HG03039 (cell line): ENCODE results near the gene FMNL2.

Experiments
- ATAC-seq: cut with Tn5 transposase; IDR thresholded peaks from one replicate; pipeline ENCODE4 v1.9.1; 2021; ENCODE audit warnings: mild to moderate bottlenecking, moderate library complexity; ENCODE audit not compliant: unreplicated experiment

FMNL2 gene

DNA sequence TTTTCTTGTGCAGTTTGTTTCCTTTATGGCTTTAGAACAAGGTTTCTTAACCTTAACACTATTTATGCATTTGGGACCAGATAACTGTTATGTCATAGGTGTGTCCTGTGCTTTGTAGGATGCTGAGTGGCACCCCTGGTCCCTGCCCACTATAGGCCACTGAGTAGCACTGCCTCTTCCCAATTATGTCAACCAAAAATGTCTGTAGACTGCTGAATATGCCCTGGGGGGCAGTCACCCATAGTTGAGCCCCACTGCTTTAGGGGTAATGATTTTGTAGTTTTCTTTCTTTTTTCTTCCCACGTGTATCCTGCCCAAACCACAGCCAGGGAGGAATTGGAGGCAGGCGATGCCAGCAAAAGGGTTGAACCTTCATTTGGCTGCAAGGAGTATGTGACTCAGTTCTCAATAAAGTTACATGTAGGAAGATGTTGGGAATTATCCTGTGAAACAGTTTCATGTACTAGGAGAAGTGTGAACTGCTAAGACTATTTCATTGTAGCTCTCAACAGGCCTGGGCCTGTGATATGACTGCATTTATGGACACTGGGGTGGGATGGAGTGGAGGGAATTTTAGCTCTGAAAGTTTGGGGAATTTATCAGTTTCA, 65.7 kb downstream of the FMNL2 start:
- ATAC-seq: no peak

DNA sequence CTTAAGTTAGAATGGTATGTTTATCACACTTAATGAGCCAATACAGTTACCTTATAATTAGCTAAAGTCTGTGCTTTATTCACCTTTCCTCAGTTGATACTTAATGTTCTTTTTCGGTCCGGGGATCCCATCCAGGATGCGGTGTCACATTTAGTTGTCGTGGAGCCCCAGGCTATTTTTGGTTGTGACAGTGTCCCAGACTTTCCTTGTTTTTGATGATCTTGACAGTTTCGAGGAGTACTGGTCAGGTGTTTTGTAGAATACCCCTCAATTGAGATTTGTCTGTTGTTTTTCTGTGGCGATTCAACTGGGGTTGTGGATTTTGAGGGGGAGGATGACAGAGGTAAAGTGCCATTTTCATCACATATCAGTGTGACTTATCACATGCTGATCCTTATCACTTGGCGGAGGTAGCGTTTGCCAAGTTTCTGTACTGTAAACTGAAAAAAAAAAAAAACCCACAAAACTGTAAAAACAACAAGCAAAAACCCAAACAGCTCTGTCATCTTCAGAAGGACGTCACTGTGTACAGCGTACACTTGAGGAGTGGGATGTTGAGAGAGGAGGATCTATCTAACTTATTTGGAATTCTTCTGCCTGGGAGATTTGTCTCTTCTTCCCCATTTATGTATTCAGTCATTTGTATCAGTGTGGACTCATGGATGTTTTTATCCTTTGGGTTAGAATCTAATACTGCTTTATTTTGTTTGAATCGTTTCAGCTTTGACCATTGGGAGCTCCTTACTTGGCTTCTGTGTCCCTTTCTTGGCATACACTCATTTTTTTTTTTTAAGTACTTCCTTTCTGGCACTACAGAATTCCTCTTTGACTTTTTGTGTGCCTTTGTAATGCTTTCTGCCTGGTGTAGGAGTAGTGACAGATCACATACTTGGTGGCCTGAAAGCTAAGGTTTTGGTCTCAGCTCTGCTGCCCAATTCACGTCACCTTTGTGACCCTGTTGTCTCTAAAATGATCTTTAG, 68.1 kb downstream of the FMNL2 start:
- no peak for ATAC-seq

- no peak for ATAC-seq
These were observed 70.5 kb downstream of the FMNL2 start for GRCh38 chr2:152405206-152406118.

- ATAC-seq: peak; percentile 41
These were observed 71.3 kb downstream of the FMNL2 start for GRCh38 chr2:152406119-152406835.

GRCh38 chr2:152406836-152407161, 71.8 kb downstream of the FMNL2 start:
- no peak for ATAC-seq

GRCh38 chr2:152407204-152407721, 72.3 kb downstream of the FMNL2 start:
- ATAC-seq: peak; percentile 81

GRCh38 chr2:152407806-152408205, 72.8 kb downstream of the FMNL2 start:
- no peak for ATAC-seq

DNA sequence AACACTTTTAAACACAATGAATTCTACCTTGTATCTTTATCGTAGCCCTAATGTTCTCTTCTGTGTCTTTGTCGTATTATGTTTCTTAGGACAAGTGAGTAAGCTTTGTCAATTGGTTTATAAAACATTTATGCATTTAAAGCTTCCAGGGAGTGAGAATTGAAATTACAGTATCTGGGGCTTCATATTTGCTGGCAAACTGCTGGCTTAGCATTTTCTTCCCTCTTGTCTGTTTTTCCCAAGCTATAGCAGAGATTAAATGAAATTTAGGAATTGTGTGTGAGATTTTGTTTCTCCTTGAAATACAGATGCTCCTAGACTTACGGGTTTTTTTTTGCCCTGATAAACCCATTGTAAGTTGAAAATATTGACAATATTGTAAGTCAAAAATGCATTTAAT, 73.3 kb downstream of the FMNL2 start:
- ATAC-seq: no peak

GRCh38 chr2:152409386-152410164, 74.6 kb downstream of the FMNL2 start:
- no peak for ATAC-seq

GRCh38 chr2:152410165-152410597, 75.2 kb downstream of the FMNL2 start:
- no peak for ATAC-seq

DNA sequence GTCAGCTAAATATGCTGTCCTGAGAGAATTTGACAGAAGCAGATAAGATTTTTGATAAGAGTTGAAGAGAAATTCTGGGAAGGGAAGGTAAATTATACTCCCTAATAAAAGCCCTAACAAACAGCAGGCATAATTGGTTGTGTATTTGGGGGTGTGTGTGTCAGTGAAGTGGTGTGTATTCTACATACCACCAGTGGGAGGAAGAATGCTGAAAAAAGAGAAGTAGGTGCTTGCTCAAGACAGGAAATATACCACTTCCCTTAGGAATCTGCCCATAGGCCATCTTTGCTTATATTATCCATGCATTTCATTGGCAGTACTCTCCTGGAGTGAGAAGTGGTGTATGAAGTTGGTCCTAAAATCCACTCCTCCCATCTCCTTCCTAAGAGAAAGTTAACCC, 76.2 kb downstream of the FMNL2 start:
- ATAC-seq: no peak

DNA sequence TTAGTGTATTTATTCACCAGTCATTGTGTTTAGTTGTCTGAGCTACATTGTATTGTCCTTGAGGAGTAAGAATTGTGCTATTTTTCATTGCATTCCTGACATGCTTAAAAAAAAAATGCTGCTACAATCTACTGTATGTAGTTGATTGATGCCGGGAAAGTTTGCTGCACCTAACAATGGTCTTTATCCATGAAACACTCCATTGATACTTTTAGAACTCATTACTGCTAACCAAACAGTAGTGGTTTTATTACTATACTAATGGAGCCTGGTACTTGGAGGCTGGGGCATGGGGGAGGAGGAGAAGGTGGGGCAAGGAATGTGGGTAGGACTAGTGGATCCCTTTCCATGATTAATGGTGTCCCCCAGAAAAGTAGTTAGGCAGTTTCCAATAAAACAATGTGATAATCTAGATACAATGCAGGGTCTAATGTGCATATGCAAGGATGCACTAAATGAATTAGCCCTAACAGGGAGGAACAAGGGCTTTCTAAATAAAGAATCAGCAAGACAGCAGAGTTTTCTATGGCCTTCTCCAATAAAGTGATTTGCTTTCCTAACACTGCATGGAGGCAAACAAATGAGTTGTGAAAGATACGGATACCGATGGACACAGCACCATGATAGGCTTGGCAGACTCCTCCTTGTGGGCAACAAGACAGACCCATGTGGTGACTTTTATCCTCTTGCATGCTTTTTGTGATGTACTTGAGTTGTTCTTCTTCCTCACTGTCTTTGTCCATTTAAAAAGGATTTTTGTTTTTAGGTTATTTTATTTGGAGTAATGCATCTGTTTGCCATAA, 78.5 kb downstream of the FMNL2 start:
- no peak for ATAC-seq

DNA sequence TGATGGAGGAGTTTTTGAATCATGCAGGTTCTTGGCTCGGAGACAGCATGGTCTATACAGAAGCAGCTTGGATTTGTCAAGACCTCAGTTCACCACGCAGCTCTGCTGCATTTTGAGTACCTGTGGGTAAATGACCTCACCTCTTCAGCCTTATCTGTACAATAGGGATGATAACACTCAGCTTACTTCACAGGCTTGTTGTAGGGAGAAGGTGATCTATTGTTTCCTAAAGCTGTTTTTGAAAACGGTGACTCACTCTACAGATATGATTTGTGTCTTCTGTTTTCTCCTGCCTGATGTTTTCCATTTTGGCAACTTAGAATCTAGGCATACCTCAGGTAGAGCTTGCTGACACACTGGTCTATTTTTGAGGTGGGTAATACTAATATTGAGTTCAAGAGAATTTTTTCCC, 80.3 kb downstream of the FMNL2 start:
- no peak for ATAC-seq

DNA sequence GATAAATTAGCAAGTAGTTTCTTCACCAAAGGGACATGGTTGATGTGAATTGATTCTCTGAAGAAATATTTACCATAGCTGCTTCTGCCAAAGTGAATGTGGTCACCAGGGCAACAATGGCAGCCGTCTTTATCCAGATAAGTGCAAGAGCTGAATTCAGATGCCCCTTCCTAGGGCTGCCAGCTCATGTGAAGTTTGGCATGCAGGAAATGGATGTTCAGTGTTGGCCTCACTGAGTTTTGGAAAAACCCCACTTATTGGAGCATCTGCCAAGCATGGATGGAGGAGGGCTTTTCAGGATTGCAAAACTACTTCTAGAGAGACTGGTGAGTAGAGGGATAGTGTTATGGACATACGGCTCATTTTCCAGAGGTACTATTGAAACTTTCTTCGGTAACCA, 80.8 kb downstream of the FMNL2 start:
- no peak for ATAC-seq

- no peak for ATAC-seq
These were observed 83.7 kb downstream of the FMNL2 start for GRCh38 chr2:152418688-152419087.

- ATAC-seq: no peak
These were observed 85.0 kb downstream of the FMNL2 start for GRCh38 chr2:152419944-152420343.

- no peak for ATAC-seq
These were observed 85.4 kb downstream of the FMNL2 start for GRCh38 chr2:152420363-152420762.

DNA sequence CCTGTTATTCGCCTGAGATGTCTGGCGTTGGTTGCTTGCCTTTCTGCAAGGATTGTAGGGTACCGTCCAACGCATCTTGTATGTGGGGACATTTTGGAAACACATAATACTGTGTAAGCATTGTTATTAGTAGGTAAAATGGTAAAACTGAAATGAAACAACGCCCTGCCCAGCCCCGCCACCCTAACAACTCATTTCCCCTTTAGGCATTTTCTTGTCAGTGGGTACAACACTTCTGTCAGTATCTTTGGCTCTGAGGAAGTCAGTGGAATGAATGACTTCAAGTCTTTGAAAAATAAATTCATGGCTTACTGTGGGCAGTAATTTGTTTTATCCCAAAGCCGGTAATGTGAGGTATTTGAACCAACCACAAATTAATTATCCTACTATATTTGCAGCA, 86.0 kb downstream of the FMNL2 start:
- ATAC-seq: no peak
